Measurements from ENCODE around the gene SCGB1C1. TPM values are rescaled to one million over a fixed set of nuclear protein-coding genes. Genes with fewer than 3 reads are reported as not detected.
A peak's percentile ranks its signal among the peaks of the same experiment; 100 is the strongest.

Gene SCGB1C1
- total and polyA plus RNA-seq, 12 donors = not detected

DNA sequence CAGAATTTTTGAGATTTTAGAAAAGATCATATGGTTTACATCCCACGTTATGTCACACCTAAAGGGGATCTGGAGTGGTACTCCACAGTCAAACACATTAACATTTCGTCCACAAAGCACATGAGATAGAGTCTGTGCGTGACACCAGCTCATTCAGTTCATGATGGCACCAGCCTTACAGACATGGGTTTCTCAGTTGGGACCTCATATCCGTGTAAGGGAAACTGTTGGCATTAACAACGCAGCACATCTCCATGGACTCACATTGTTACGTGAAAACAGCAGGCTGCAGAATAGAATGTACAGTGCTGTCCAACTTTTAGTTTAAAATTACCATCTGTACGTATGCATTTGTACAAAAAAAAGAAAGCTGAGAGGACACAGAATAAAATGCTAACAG lies 28.7 kb downstream of the SCGB1C1 start:
- H3K4me3 ChIP-seq = no peak overlapping the region
- H3K4me1 ChIP-seq = peaks cover 0 to 35% (median 0%) of the 10 kb centered on the region in 9 donors
- DNase-seq (no peak), ATAC-seq (peak in 1 of 8 donors; percentile 45)
- peaks cover 0 to 53% (median 12%) of the 10 kb centered on the region in 9 donors for H3K36me3 ChIP-seq
- TF ChIP-seq, protein P1, sequence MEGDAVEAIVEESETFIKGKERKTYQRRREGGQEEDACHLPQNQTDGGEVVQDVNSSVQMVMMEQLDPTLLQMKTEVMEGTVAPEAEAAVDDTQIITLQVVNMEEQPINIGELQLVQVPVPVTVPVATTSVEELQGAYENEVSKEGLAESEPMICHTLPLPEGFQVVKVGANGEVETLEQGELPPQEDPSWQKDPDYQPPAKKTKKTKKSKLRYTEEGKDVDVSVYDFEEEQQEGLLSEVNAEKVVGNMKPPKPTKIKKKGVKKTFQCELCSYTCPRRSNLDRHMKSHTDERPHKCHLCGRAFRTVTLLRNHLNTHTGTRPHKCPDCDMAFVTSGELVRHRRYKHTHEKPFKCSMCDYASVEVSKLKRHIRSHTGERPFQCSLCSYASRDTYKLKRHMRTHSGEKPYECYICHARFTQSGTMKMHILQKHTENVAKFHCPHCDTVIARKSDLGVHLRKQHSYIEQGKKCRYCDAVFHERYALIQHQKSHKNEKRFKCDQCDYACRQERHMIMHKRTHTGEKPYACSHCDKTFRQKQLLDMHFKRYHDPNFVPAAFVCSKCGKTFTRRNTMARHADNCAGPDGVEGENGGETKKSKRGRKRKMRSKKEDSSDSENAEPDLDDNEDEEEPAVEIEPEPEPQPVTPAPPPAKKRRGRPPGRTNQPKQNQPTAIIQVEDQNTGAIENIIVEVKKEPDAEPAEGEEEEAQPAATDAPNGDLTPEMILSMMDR (IDR thresholded peaks at IDR 0.05) = no peak
- no peaks in the 10 kb centered on the region for H3K9me3 ChIP-seq
- intact Hi-C loops (cut with DNase I) = no loop called here
- H3K27me3 ChIP-seq = no peaks in the 10 kb centered on the region
- peak overlapping the region in 1 of 10 donors; percentile 60 for H3K27ac ChIP-seq
- WGBS, 2 donors = 85 to 88% methylated on average over 7 of the region's 7 CpGs

DNA sequence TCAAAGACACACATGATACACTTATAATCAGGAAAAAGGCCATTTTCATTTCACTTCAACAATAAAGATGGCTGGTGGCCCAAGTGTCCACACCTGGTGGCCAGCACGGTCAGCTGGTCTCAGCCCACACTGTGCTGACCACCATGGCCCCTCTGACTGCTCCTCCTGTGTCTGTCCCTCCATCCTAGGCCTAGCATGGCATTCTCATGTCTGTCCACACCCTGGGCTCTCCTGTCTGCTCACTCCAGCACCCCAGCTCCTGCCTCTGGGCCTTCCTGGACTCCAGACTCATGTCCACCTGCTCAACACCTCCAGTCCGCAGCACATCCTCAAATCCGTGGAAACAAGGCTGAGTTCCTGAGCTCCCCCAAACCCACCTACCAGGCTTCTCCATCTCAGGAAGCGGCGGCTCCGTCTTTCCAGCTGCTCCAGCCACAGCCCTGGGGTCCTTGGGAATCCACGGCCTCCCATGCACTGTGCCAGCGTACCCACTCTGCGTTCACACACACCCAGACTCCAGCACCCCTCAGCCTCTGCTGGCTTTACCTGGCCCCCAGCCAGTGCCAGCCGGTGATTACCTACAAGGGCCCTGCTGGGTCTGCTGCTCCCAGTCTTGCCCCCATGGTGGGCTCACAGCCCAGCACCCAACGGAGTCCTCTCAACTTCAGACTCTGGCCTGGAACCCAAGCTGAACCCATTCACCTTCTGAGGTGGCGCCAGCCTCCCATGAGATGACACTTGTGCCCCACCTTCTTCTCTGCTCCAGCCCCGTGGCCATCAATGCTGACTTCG lies 29.3 kb downstream of the SCGB1C1 start:
- Histone ChIP-seq H3K4me1 (peaks cover 0 to 35% (median 0%) of the 10 kb centered on the region in 9 donors), H3K9me3 (no peaks in the 10 kb centered on the region), H3K27ac (peak overlapping the region in 3 of 10 donors; percentile 26 to 60 (median 49)), H3K4me3 (no peak overlapping the region), H3K36me3 (peaks cover 0 to 47% (median 12%) of the 10 kb centered on the region in 9 donors), H3K27me3 (no peaks in the 10 kb centered on the region)
- DNase-seq = no peak
- WGBS, 2 donors = 94 to 95% methylated on average over 14 of the region's 14 CpGs
- peak in 1 of 8 donors; percentile 58 for ATAC-seq
- TF ChIP-seq, protein P1 (IDR thresholded peaks at IDR 0.05) = no peak
- intact Hi-C loops (cut with DNase I) = no loop called here

DNA sequence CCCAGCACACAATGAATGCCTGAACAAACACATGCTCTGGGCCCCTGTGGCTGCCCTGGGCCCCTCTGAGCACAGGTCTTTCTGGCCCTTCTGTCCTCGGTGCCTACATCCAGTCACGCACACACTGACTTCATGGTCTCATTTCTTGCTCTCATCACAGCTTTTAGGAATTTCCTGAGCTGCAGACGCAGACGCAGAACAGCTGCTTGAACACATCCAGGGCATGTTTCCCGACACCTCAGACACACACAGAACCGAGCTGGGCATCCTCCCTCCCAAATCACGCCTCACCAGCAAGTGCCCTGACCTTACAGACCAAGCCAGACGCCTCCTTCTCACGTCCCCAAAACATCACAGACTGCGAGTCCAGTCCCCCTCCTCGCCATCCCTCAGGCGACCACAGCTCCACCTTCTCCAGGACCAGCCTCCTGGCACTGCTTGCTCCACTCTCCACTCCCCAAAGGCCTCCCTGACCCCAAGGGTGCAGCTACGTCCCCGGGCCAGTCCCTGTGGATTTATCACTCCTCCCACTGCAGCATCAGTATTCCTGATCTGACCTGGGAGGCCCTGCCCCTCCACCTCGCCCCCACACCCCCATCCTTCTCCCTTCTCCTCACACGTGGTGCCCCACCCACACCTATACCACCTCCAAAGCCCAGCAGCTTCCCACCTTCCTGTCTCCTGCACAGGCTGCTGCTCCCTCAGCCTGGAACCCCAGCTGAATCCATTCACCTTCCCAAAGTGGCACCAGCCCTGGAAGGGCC lies 30.3 kb downstream of the SCGB1C1 start:
- no peak for DNase-seq
- TF ChIP-seq, protein P1 (IDR thresholded peaks at IDR 0.05) = no peak
- ATAC-seq = peak in 2 of 8 donors; percentile 27

DNA sequence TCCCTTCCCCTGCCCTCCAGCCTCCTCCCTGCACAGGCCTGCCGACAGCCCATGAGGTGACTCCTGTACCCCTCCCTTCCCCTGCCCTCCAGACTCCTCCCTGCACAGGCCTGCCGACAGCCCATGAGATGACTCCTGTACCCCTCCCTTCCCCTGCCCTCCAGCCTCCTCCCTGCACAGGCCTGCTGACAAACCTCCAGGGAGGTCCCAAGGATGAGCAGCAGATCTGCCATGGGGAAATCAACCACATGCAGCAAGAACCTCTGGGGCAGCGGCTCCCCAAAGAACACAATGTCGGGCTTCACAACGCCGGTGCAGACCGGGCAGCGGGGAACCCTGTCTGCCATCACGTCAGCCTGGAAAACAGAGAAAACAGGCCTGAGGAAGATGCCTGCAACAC lies 31.0 kb downstream of the SCGB1C1 start:
- intact Hi-C loops (cut with DNase I) = no loop called here
- WGBS, 2 donors = 74 to 92% methylated on average over 7 to 9 of the region's 9 CpGs
- Histone ChIP-seq H3K9me3 (no peaks in the 10 kb centered on the region), H3K27ac (peak overlapping the region in 2 of 10 donors; percentile 7 to 18), H3K4me3 (no peak overlapping the region), H3K4me1 (peaks cover 0 to 39% (median 0%) of the 10 kb centered on the region in 9 donors), H3K27me3 (no peaks in the 10 kb centered on the region), H3K36me3 (peaks cover 0 to 31% (median 0%) of the 10 kb centered on the region in 9 donors)
- TF ChIP-seq, protein P1 (IDR thresholded peaks at IDR 0.05) = no peak
- DNase-seq = no peak
- peak in 1 of 8 donors; percentile 14 for ATAC-seq

More for the DNA sequence above, 30.3 kb downstream of the SCGB1C1 start:
- Histone ChIP-seq H3K36me3 (peaks cover 0 to 37% (median 5%) of the 10 kb centered on the region in 9 donors), H3K9me3 (no peaks in the 10 kb centered on the region), H3K27me3 (no peaks in the 10 kb centered on the region), H3K4me3 (no peak overlapping the region), H3K4me1 (peaks cover 0 to 39% (median 0%) of the 10 kb centered on the region in 9 donors), H3K27ac (peak overlapping the region in 2 of 10 donors; percentile 3 to 60)
- intact Hi-C loops (cut with DNase I) = no loop called here
- WGBS, 2 donors = 77 to 81% methylated on average over 16 of the region's 16 CpGs
